T-cell (primary cell): ENCODE data around the gene RHEX. TPM values are rescaled to one million over a fixed set of nuclear protein-coding genes. Genes with fewer than 3 reads are reported as not detected.

ENCODE experiments used
- ATAC-seq, 4 experiments: fragments of 200-7000 bp in 3 of 4; fragments of 150-1000 bp in 1 of 4; cut with Tn5 transposase; replicated peaks in 1 of 4; 1 replicate in 3 of 4; 2 replicates in 1 of 4; pipeline ENCODE4 v1.10.0; 2021; ENCODE audit warnings: moderate library complexity in 3 of 4, mild to moderate bottlenecking in 2 of 4, moderate number of reproducible peaks in 1 of 4
- CTCF ChIA-PET, 2 donors: fragments of 300-600 bp; sonication (Branson Sonifier 250); formaldehyde crosslinking; loops; one replicate each; lab custom pipeline; 2022; ENCODE audit warnings: antibody characterized with exemption in 2 of 2; lab: Charles Lee
- POLR2A ChIA-PET, 2 donors: fragments of 300-600 bp; sonication (Branson Sonifier 250); formaldehyde crosslinking; loops; one replicate each; lab custom pipeline; 2022; ENCODE audit warnings: antibody characterized with exemption in 2 of 2; lab: Charles Lee
- DNase-seq, 35 experiments: peaks; one replicate each; pipeline versions ENCODE4 v3.0.0 to v3.0.0-alpha.2; 2013 to 2023
- H3K27ac ChIP-seq: one replicate; pipeline ENCODE4 v1.5.1; 2013; ENCODE audit warnings: low read length
- H3K27me3 ChIP-seq, 2 experiments: replicated peaks in 1 of 2; 1 replicate in 1 of 2; 2 replicates in 1 of 2; pipeline versions ENCODE4 v1.6.1 to v1.7.0; 2013; ENCODE audit warnings: low read length in 1 of 2, mixed read lengths in 1 of 2; ENCODE audit not compliant: control insufficient read depth in 2 of 2, insufficient read depth in 2 of 2; ENCODE audit errors: extremely low read depth in 1 of 2
- H3K36me3 ChIP-seq, 2 donors: 1 replicate in 1 of 2; 2 replicates in 1 of 2; pipeline versions ENCODE4 v1.6.1 to v1.7.0; 2013; ENCODE audit warnings: low read length in 1 of 2; ENCODE audit not compliant: control insufficient read depth in 2 of 2, insufficient read depth in 1 of 2; ENCODE audit errors: extremely low read depth in 1 of 2
- H3K4me1 ChIP-seq, 2 experiments: 1 replicate in 1 of 2; 2 replicates in 1 of 2; pipeline versions ENCODE4 v1.6.1 to v1.7.0; 2013; ENCODE audit warnings: low read length in 2 of 2, mixed read lengths in 1 of 2; ENCODE audit not compliant: insufficient read depth in 2 of 2, control insufficient read depth in 1 of 2; ENCODE audit errors: extremely low read depth in 1 of 2
- H3K4me3 ChIP-seq, 2 donors: 1 replicate in 1 of 2; 2 replicates in 1 of 2; pipeline versions ENCODE4 v1.5.1 to v1.7.0; 2013; ENCODE audit warnings: mild to moderate bottlenecking in 2 of 2, low read length in 1 of 2, moderate library complexity in 1 of 2; ENCODE audit not compliant: control insufficient read depth in 1 of 2; ENCODE audit errors: extremely low read depth in 1 of 2
- H3K9me3 ChIP-seq: 2 replicates; pipeline ENCODE4 v1.7.0; 2013
- H3K27ac Mint-ChIP-seq, 2 donors: one replicate each; pipeline ENCODE4 v1.8.0; 2020 to 2021; ENCODE audit warnings: mild to moderate bottlenecking in 2 of 2, mixed read lengths in 2 of 2
- H3K27me3 Mint-ChIP-seq, 2 donors: one replicate each; pipeline ENCODE4 v1.8.0; 2021 to 2022; ENCODE audit warnings: mixed read lengths in 2 of 2
- H3K36me3 Mint-ChIP-seq: one replicate; pipeline ENCODE4 v1.8.0; 2021; ENCODE audit warnings: mixed read lengths
- H3K4me1 Mint-ChIP-seq, 3 donors: one replicate each; pipeline ENCODE4 v1.8.0; 2020 to 2022; ENCODE audit warnings: mixed read lengths in 3 of 3, mild to moderate bottlenecking in 1 of 3
- H3K4me3 Mint-ChIP-seq, 3 donors: one replicate each; pipeline ENCODE4 v1.8.0; 2020 to 2022; ENCODE audit warnings: mild to moderate bottlenecking in 3 of 3, mixed read lengths in 3 of 3, moderate library complexity in 3 of 3
- H3K9me3 Mint-ChIP-seq, 3 donors: one replicate each; pipeline ENCODE4 v1.8.0; 2020 to 2022; ENCODE audit warnings: mixed read lengths in 3 of 3
- WGBS: methylation state at CpG from one replicate; pipeline ENCODE4 v1.1.5; 2013; ENCODE audit warnings: missing lambda C conversion rate; ENCODE audit not compliant: insufficient coverage; 5-methylcytosine and 5-hydroxymethylcytosine counted together
- total RNA-seq, 35 experiments: library from RNA in 6 of 35; stranded (reverse) in 6 of 35; fragments of 120-200 nt in 1 of 35; gene quantifications; one replicate each; pipeline versions ENCODE4 v1.2.1 to v1.2.4 and lab custom pipeline; 2013 to 2026

The RHEX gene
- total RNA-seq, 5 donors from 2014 or later (not counting 1 experiment from before 2014, with no cell fraction given) = 0.28 to 1.6 (median 1.2) TPM; not detected in 1

DNA sequence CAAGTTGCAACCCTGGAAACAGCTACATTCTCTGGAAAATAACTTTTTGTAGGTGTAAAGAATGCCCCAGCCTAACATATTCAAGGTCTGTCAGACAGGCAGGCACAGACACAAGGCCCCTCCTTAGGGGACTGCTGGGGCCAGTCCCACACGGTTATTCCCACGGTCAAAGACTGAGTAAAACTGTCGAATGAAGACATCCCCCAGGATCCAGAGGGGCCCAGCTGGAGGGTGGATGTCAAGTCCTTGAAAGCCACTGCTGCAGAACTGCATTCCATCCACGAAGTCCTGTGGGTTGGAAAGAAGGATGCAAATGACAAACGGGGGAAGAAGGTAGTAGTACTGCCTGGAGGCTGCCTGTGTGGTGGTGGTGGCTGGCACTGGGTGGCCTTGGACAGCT lies 42.9 kb upstream of the RHEX start:
- no peak overlapping the region for H3K27ac Mint-ChIP-seq
- no peak for DNase-seq
- H3K9me3 Mint-ChIP-seq = no peaks in the 10 kb centered on the region
- POLR2A ChIA-PET = no interaction called here
- peaks cover 16 to 27% (median 21%) of the 10 kb centered on the region in 3 donors for H3K4me1 Mint-ChIP-seq
- Histone ChIP-seq H3K4me3 (no peak overlapping the region), H3K9me3 (no peaks in the 10 kb centered on the region), H3K36me3 (no peaks in the 10 kb centered on the region), H3K27me3 (no peaks in the 10 kb centered on the region), H3K4me1 (peaks cover 0 to 8% of the 10 kb centered on the region in 2 experiments), H3K27ac (no peak overlapping the region)
- no peak for ATAC-seq
- H3K36me3 Mint-ChIP-seq = no peaks in the 10 kb centered on the region
- no peak overlapping the region for H3K4me3 Mint-ChIP-seq
- 85% methylated on average over 5 of the region's 5 CpGs for WGBS
- CTCF ChIA-PET = no interaction called here
- peaks cover 7 to 10% of the 10 kb centered on the region in 2 donors for H3K27me3 Mint-ChIP-seq

DNA sequence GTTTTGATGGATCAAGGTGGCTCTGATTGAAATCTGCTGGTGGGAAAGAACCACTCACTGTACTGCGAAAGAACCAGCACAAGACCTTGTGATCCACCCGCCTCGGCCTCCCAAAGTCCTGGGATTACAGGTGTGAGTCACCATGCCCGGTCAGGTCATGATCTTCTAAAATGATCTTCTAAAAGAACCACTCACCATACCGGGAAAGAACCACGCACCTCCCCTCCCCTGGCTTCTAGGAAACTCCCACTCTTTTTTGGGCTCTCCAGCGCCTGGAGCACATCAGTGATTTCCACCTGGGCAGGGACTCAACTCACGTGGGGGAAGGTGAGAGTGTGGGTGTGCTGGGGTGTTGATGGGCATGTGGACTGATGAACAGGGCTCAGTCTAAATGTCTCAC lies 41.9 kb upstream of the RHEX start:
- Histone ChIP-seq H3K9me3 (no peaks in the 10 kb centered on the region), H3K36me3 (no peaks in the 10 kb centered on the region), H3K27me3 (no peaks in the 10 kb centered on the region), H3K4me1 (peaks cover 0 to 8% of the 10 kb centered on the region in 2 experiments), H3K4me3 (no peak overlapping the region), H3K27ac (no peak overlapping the region)
- H3K4me1 Mint-ChIP-seq = peaks cover 16 to 27% (median 21%) of the 10 kb centered on the region in 3 donors
- H3K27ac Mint-ChIP-seq = no peak overlapping the region
- no peaks in the 10 kb centered on the region for H3K36me3 Mint-ChIP-seq
- H3K9me3 Mint-ChIP-seq = no peaks in the 10 kb centered on the region
- no peak overlapping the region for H3K4me3 Mint-ChIP-seq
- peaks cover 5 to 8% of the 10 kb centered on the region in 2 donors for H3K27me3 Mint-ChIP-seq
- ATAC-seq = no peak
- POLR2A ChIA-PET = no interaction called here
- WGBS = 63% methylated on average over 1 of the region's 8 CpGs
- no peak for DNase-seq
- CTCF ChIA-PET = no interaction called here

- Histone ChIP-seq H3K4me1 (peaks cover 0 to 8% of the 10 kb centered on the region in 2 experiments), H3K4me3 (no peak overlapping the region), H3K27me3 (no peaks in the 10 kb centered on the region), H3K36me3 (no peaks in the 10 kb centered on the region), H3K9me3 (no peaks in the 10 kb centered on the region), H3K27ac (no peak overlapping the region)
- POLR2A ChIA-PET = no interaction called here
- peak; percentile 79 to 98 (median 90) for ATAC-seq
- Mint-ChIP-seq H3K27ac (no peak overlapping the region), H3K9me3 (no peaks in the 10 kb centered on the region), H3K4me1 (peaks cover 16 to 27% (median 21%) of the 10 kb centered on the region in 3 donors), H3K4me3 (peak overlapping the region in 2 of 3 donors; percentile 26 to 55), H3K27me3 (no peaks in the 10 kb centered on the region), H3K36me3 (no peaks in the 10 kb centered on the region)
- peak in 32 of 35 experiments; percentile 4 to 71 (median 32) for DNase-seq
- 40% methylated on average over 2 of the region's 17 CpGs for WGBS
- CTCF ChIA-PET = no interaction called here
These were observed 40.7 kb upstream of the RHEX start for GRCh38 chr1:206012086-206012859.

GRCh38 chr1:206013026-206013795 lies 39.8 kb upstream of the RHEX start:
- DNase-seq = no peak
- Mint-ChIP-seq H3K9me3 (no peaks in the 10 kb centered on the region), H3K36me3 (no peaks in the 10 kb centered on the region), H3K4me1 (peaks cover 16 to 27% (median 21%) of the 10 kb centered on the region in 3 donors), H3K4me3 (no peak overlapping the region), H3K27me3 (no peaks in the 10 kb centered on the region), H3K27ac (no peak overlapping the region)
- H3K9me3 ChIP-seq = no peaks in the 10 kb centered on the region
- ChIA-PET POLR2A (interaction anchor here in 1 of 2 donors (0.6 kb wide), 1 partner anchor 9 kb away, joined by 3 read pairs; no protein-coding TSS in a partner anchor), CTCF (interaction anchor here in 1 of 2 donors (0.7 kb wide), 1 partner anchor 90 kb away, joined by 4 read pairs; no protein-coding TSS in a partner anchor)
- ATAC-seq = no peak
- H3K27me3 ChIP-seq = no peaks in the 10 kb centered on the region
- no peak overlapping the region for H3K4me3 ChIP-seq
- 90% methylated on average over 3 of the region's 6 CpGs for WGBS
- no peaks in the 10 kb centered on the region for H3K36me3 ChIP-seq
- no peak overlapping the region for H3K27ac ChIP-seq
- peaks cover 0 to 8% of the 10 kb centered on the region in 2 experiments for H3K4me1 ChIP-seq

DNA sequence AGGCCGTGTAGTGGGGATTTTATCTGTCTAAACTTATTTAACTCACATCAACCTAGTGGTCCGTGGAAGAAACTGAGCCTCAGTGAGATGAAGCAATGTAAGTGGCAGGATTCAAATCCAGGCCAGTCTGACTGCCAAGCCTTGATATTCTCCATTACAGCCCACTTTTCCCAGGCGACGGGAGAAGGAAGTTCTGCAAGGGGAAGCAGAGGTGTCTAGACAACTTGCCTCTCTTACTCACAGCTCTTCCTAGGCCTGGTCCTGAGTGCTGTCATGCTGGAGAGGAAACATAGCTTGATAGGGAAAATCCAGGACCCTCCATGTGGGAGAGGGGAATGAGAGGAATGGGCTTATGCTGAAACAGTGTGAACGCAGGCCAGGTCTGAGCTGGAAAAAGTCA lies 38.4 kb upstream of the RHEX start:
- CTCF ChIA-PET = interaction anchor here in 1 of 2 donors (1.1 kb wide), 1 partner anchor 37 kb away, joined by 3 read pairs; no protein-coding TSS in a partner anchor
- Mint-ChIP-seq H3K27ac (no peak overlapping the region), H3K36me3 (no peaks in the 10 kb centered on the region), H3K4me1 (peaks cover 16 to 27% (median 21%) of the 10 kb centered on the region in 3 donors), H3K27me3 (no peaks in the 10 kb centered on the region), H3K9me3 (no peaks in the 10 kb centered on the region), H3K4me3 (no peak overlapping the region)
- Histone ChIP-seq H3K27me3 (no peaks in the 10 kb centered on the region), H3K36me3 (no peaks in the 10 kb centered on the region), H3K9me3 (no peaks in the 10 kb centered on the region), H3K4me3 (no peak overlapping the region), H3K4me1 (peaks cover 0 to 8% of the 10 kb centered on the region in 2 experiments), H3K27ac (no peak overlapping the region)
- POLR2A ChIA-PET = no interaction called here
- DNase-seq = no peak
- WGBS = 90% methylated on average over 1 of the region's 5 CpGs
- no peak for ATAC-seq

DNA sequence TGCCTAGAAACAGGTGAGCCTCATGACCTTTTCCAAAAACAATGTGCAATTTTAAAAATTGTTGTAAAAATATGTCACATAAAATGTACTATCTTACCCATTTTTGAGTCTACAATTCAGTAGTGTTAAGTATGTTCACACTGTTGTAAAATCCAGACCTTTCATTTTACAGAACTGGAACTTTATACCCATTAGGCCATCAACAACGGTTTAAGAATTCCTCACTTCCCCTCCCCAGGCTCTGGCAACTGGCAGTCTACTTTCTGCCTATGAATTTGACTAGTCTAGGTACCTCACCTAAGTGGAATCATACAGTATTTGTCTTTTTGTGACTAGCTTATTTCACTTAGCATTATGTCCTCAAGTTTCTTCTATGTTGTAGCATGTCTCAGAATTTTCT lies 37.9 kb upstream of the RHEX start:
- WGBS = no CpG with 5 or more reads among the region's 1 CpG
- CTCF ChIA-PET = interaction anchor here (0.6 to 1.1 kb wide), 2 partner anchors 37 to 58 kb away, joined by 3 to 14 read pairs; no protein-coding TSS in a partner anchor

More for the DNA sequence above, 37.9 kb upstream of the RHEX start:
- H3K36me3 Mint-ChIP-seq = no peaks in the 10 kb centered on the region
- no peak overlapping the region for H3K4me3 Mint-ChIP-seq
- peaks cover 16 to 27% (median 21%) of the 10 kb centered on the region in 3 donors for H3K4me1 Mint-ChIP-seq
- no peaks in the 10 kb centered on the region for H3K27me3 Mint-ChIP-seq
- Histone ChIP-seq H3K27ac (no peak overlapping the region), H3K9me3 (no peaks in the 10 kb centered on the region), H3K27me3 (no peaks in the 10 kb centered on the region), H3K4me3 (no peak overlapping the region), H3K36me3 (no peaks in the 10 kb centered on the region), H3K4me1 (peaks cover 0 to 8% of the 10 kb centered on the region in 2 experiments)
- ATAC-seq = no peak
- no peak overlapping the region for H3K27ac Mint-ChIP-seq
- H3K9me3 Mint-ChIP-seq = no peaks in the 10 kb centered on the region
- POLR2A ChIA-PET = no interaction called here
- DNase-seq = no peak
